GM19468 (cell line): ENCODE results near the gene PSORS1C2.

Experiments
- ATAC-seq: cut with Tn5 transposase; IDR thresholded peaks from one replicate; pipeline ENCODE4 v1.9.1; 2021; ENCODE audit warnings: mild to moderate bottlenecking, moderate library complexity, moderate number of reproducible peaks; ENCODE audit not compliant: unreplicated experiment; ENCODE audit errors: extremely low read depth

The PSORS1C2 gene

DNA sequence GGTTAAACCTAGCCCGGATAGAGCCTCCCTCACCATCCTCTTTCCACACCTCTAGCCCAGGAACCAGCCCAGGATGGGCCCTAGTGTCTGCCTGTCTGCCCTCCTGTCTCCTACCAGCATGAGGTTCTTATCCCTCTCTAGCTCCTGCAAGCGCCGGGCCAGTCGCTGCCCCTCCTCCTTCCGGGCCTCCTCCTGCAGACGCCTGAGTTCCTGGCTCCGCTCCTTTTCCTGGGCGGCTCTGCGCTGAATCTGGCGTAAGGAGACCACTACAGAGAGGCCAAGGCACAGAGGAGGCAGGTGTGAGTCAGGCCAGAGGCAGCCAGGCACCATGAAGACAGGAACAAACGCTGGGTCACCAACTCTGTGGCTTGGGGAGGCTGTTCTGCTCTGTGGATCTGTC lies 4.3 kb upstream of the PSORS1C2 start:
- ATAC-seq: no peak

DNA sequence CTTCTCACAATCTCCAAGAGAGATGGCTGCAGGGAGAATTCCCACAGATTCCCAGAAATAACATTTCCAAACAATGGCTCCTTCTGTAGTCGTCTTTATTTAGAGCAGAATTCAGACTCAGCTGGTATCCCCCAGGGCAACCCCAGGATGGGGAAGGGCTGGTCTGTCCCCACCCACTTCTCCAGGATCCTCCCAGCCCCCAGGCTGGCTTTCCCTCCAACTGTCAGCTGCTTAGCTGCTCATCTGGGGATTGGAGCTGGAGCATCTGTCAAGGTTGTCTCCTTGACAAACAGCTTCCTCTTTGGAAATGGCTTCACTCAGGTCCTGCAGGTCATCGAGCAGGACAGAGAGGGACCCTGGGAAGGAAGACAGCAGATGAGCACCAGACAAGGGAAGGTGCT lies 3.5 kb upstream of the PSORS1C2 start:
- no peak for ATAC-seq

DNA sequence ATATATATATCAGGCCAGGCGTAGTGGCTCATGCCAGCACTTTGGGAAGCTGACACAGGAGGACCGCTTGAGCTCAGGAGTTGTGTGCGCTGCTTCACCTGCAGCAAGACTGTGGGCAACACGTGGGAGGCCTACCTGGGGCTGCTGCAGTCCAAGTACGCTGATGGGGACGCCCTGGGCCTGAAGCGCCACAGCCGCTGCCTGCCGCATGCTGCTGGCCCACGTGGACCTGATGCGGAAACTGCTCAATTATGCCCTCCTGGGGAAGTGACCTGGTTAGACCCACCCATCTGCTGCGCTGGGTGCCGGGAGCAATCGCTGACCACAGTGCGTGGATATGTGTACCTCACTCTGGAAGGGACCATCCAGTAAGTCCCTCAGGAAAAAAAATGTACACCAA lies 1.8 kb upstream of the PSORS1C2 start:
- no peak for ATAC-seq

DNA sequence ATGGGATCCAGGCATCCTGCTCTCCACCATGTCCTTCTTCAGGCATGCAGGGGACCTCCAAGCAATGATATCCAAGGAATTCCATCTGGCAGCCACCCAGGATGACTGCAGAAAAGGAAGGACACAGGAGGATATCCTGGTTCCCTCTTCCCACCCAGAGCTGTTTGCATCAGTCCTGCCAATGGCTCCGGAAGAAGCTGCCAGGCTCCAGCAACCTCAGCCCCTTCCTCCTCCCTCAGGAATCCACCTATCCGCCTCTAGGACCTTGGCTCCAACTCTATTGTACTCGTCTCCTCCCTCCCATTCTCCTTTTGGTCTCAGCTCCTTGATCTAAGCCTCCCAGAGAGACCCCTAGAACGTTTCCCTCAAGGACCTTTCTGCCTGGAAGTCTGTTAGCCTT lies 733 bp upstream of the PSORS1C2 start:
- ATAC-seq: no peak

DNA sequence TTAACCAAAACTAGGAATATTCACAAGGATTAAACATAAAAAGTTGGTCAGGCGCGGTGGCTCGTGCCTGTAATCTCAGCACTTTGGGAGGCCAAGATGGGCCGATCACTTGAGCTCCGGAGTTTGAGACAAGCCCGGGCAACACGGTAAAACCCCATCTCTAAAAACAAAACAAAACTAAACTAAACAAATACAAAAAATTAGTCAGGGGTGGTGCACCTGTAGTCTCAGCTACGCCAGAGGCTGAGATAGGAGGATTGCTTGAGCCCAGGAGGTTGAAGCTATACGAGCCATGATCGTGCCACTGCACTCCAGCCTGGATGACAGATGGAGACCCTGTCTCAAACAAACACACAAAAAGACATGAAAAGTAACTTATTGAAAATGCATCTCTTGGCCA lies 3.2 kb downstream of the PSORS1C2 start:
- ATAC-seq: no peak

DNA sequence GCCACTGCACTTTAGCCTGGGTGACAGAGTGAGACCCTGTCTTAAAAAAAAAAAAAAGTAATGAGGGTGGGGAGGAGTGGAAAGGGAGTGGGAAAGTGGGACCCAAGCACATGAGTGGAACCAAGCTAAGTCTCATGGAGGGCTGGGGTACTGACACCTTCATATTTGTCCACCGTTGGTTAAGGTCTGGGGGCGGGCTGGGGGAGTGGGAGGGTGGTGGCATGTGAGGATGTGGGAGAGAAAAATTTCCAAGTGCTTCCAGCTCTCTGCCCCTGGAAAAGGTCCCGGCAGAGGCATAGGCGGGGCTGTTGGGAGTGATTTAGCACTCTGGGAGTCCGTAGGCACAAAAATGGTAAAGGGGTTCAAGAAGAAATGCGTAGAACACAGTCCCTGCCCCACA lies 6.1 kb downstream of the PSORS1C2 start:
- ATAC-seq: no peak

DNA sequence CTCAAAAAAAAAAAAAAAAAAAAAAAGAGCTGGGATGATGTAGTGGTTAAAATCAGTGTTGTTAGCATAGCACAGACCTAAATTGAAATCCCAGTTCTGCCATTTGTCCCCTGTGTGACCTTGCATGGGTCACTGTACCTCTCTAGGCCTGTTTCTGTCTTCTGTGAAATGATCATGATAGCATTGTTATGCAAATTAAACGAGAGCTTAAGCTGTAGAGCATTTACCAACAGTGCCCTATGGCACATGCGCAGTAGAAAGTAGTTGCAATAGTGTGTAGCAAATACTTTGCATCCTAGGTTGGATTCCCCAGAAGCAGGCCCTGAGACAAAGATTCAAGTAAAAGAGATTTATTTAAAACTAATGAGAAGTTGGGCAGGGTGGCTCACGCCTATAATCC lies 7.3 kb downstream of the PSORS1C2 start:
- no peak for ATAC-seq

DNA sequence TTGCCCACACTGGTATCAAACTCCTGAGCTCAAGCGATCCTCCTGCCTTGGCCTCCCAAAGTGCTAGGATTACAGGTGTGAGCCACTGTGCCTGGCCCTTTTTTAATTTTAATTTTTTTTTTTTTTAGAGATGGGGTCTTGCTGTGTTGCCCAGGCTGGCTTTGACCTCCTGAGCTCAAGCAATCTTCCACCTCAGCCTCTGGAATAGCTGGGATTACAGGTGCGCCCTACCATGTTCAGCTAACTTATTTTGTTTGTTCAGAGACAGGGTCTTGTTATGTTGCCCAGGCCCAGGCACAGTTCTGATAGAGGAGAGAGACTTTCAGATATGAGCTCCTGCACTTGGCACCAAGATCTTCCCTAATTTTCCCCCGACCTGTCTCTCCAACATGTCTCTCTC lies 8.1 kb downstream of the PSORS1C2 start:
- no peak for ATAC-seq

DNA sequence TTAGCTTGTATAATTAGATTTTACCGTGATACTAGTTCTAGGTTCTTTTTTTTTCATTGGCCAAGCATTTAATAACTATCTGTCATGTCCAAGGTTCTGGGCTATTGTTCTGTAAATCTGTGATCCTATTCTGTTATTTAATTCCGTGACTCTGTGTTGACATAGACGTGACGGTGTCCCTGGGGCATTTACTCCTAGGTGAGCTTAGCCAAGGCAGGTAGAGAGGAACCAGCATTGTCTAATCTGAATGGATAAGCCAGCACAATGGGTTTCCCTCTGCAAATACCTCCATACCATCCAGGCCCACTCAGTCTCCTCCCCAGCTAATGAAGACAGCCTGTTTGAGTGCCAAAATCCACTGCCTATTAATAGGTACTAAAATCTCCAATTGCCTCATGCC lies 9.7 kb downstream of the PSORS1C2 start:
- ATAC-seq: no peak

DNA sequence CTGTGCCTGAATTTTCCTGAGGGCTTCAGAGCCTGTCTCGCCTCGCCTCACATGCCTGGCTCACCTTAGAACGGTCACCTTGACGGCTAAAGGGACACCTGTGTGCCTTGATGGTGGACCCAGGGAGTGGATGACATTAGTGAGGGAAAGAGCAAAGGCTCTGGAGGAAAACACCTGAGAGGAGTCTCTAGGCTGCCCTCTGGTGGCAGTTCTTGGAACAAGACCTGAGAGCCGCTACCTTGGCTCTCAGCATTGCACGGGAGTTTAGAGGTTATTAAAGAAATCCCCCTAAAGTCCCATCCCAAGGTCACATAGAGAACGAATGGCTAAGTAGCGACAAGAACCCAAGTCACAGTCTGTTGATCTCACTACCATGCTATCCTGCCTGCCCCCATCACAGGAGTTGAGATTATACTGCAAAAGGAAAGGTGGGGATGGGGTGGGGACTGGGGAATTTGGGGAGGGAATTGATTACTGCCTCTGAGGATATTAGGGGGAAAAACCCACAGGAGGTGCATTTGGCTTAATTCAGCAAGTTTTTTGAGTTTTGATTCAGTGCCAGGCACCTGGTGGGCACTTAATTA lies 10.7 kb downstream of the PSORS1C2 start:
- no peak for ATAC-seq

DNA sequence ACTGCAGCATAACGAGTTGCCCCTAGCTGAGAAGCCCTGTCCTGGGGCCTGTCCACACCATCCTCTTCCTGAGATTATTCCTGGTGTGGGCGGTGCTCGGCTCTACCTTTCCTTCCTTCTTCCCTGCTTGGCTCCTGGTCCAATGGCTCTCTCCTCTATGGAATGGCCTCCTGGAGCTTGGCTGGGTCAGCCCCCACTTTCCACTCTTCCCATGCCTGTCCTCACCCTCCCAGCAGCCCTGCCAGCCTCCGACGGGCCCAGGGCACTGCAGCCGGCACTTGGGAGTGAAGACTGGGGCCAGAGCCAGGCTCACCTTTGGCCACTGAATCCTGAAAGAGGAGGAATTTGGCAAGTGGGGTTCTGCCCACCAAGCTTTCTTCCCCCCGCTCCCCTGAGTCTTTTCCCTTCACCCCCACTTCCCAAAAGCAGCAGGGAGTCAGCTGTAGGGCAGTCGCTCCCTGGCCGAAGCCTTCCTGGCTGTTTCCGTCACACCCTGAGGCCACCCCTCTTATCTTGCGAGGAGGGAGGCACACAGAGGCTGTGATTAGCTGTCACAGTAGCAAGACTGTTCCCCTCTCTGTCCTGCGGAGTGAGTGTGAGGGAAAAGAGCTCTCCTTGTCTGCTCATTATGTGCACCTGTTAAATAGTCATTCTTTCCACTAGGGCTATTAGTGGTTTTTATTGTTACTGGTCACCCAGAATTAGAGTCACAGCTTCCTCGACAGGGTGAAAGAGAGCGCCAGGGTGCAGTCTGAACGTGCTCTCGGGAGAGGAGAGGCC lies 12.3 kb downstream of the PSORS1C2 start:
- no peak for ATAC-seq

DNA sequence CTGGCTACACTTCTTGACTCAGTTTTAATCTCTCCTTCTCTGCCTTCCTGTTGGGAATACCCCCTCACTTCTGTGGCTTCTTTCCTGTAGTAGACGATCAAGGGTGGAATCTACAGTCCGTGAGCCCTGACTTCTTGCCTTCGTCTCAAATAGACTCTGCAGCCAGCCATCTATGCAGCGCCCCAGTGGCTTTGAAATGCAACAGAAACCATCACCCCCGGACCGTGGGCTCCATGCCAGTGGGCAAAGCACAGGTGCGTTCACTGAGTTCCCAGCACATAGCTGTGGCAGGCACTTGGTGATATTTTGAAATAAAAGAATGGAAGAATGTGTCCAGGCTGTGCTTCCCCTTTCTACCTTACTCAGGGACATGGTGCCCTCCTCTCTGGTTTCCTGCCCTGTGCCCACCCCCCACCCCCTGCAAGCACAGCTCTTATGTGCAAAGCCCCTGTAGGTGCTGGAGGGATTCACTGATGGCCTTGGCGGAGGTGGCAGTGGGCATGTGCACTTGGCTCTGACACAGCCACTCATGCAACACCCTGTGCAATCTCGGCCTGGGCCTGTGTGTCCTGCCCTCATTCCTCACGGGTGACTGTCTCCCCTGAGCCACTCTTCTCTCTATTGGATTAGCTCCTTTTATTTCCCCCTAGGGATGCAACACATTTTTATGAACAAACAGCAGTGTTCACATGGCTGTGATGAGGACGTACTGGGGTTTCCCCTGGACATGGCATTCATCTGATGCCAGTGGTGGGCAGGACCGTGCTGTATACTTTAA lies 13.1 kb downstream of the PSORS1C2 start:
- ATAC-seq: no peak

DNA sequence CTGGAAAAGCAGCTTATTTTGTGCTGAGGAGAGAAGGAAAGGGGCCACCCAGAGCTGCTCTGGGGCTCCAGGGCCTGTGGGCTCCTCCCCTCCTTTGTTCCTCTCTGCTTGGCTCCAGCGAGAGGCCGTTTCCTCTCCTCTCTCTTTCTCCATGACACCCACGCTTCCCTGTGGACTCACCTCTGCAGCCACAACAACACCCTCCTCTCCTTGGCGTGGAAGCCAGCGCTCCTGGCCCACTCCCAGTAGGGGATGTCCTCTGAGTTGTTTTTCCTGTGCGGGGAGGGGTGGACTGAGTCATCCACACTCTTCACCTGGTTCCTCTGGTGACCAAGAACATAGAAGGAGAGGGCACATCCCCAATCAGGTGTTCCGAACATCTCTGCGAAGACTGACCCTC lies 13.7 kb downstream of the PSORS1C2 start:
- no peak for ATAC-seq

DNA sequence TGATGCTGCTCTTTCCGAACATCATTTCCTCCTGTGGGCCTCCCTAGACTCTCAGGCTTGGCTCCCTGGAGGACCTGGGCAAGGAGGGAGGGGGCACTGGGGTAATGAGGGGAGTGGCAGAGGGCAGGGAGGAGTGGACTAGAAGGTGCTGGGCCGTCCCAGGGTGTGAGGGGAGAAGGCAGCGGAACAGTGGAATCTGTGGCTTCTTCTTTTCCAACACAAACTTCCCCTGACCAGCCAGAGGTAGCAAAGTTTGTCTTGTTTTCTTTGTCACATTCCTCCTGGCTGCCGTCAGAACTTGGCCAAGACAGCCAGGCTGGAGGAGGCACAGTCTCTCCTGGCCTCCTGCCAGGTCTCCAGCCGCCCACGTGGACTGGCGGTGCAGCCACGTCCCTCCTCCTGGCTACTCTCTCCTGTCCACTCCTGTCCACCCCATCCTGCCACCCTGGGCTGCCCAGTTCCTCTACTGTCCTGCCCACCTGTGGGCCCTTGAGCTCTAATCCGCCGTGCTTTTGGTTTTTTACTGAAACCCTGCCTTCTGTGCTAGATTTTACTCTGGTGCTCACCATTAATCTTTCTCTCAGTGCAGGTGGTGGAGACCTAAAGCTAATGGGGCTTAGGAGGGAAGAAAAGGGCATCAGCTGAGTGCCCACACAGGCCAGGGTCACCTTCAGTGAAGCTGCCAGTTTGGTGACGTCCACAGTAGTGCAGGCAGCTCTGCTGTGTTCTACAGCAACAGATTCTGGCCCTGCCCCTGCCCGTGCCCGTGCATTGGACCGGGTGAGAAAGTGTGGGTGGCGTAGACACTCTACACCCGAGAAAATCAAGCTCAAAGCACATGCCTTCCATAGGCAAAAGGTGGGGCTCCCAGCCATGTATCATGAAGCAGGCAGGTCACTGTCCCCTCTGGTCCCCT lies 15.8 kb downstream of the PSORS1C2 start:
- no peak for ATAC-seq

DNA sequence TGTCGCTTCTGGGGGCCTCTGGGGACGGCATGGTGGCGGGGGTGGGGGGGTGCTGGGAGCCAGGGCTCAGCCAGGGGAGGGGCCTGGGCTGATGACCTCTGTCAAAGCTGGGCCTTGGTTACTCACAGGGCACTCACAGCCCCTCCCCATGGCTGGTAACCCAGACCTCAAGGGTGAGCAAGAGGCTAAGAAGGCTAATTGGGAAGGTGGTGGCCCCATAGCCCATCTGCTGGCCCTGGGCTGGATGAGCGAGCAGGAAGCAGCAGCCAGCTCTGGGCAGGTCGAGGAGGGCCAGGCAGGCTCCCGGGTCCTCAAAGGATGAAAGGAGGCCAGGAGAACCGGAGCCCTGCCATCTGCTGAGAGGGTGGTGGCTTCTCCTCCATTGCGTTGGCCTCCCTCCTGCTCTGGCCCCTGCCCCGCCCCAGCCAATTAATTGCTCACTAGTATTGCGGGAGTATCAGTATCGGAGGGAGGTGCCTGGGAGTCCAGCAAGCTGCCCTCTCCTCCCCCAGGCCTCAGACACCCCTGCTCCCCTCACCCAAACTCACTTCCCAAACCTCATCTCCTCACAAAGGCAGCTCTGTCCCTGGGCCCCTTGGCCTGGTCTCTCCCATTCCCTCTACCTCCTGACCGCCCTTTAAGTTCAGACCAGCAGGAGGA lies 17.6 kb downstream of the PSORS1C2 start:
- ATAC-seq: no peak

DNA sequence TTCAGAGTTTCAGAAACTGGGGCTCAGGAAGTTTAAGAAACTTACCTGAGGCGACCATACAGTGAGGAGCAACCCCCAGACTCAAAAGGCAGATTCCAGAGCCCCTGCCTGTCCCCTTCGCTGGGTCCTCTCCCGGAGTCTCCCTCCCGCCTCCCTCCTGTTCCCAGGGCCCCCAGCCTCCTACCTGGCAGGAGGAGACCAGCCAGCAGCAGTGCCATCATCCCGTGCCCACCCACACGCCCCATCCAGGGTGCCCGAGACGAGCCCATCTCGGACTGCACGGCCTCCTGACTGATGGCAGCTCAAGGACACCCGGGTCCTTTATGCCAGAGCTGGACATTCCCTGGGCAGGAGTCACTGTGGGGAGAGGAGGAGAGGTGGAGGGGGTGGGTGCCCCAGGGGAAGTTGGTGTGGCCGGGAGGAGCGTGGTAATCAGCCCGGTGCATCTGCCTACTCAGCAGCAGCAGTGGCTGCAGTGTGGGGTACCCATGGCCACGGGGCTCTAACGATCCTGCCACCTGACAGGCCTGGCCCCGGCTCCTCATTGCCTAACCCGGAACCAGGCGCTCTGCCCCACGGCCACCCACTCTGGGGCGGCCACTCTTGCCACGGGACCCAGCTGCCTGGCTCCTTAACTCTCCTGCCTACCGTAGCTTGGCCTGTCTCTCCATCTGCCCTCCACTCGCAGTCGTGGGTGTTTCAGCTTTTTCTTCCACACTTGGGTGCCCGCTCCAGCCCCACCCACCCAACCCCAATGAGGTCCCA lies 18.5 kb downstream of the PSORS1C2 start, which contains the start of gene CDSN:
CDSN (minus strand) TSS at position 296 of the 765 bp plus-strand sequence; CDS start at position 269, 27 bp downstream.
- no peak for ATAC-seq

DNA sequence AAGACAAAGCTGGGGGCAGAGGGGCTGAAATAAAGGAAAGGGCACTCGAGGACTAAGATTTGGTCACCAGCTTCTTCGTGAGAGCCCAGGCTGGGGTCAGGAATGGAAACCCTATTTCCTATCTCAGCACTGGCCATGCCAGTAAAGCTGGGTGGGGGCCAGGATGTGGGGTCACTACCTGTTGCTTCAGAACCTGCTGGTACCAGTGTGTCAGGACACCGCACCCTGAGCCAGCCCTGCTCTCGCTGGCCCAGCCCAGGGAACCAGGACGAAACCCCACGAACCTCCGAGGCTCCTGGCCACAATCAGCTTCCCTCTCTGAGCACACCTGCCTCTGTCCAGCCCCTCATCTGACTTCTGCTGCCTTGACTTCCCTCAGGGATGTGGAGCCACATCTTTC lies 20.7 kb downstream of the PSORS1C2 start:
- ATAC-seq: no peak

DNA sequence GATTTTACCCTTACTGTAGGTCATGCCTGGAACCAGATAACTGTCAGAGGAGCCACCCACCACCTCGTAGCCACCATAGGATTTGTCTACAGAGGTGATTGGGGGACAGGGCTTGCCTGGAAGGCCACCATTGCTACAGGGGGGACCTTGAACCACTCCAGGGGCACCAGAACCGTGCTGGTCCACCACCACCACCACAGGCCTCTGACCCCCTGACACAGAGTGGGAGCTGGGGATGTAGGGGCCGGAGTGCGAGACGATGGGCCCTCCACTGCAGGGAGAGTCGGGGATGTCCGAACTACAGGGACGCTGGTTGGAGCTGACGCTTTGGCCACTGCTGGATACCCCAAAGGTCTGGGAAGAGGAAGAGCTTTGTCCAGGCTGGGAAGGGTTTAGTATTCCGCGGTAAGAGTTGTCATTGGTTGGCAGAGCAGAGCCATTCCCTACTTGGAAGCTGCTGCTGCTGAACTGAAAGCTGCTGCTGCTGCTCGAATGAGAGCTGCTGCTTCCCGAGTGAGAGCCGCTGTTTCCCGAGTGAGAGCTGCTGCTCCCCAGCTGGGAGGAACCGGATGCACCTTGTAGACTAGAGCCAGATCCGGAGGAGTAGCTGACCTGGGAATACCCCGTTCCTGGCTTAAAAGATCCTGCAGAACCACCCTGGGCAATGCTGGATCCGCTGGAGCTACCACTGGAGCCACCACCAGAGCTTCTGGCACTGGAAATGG lies 22.0 kb downstream of the PSORS1C2 start:
- ATAC-seq: no peak
